ENCODE data around the gene NAALADL2.

The NAALADL2 gene

DNA sequence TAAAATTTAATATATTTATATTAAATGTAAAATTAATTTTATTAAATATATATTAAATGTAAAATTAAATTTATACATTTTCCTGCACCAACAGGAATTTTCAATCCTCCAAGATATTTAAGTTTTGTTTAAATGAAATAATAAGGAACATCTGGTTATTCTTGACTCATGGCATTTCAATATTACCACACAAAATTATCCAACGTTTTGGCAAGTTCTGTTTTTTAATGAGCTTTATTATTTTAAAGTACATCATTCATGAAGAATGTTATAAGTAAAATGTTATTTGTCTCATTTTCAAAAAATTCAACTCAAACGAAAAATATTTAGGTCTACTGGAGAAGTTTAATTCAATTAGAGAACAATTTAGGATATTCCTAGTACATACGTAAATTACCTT, 811.4 kb downstream of the NAALADL2 start:
- no peak for DNase-seq (ENCODE audit: low spot score)

- DNase-seq (ENCODE audit: low spot score) = no peak
Observed at GRCh38 chr3:175672119-175672689, 813.1 kb downstream of the NAALADL2 start.

DNA sequence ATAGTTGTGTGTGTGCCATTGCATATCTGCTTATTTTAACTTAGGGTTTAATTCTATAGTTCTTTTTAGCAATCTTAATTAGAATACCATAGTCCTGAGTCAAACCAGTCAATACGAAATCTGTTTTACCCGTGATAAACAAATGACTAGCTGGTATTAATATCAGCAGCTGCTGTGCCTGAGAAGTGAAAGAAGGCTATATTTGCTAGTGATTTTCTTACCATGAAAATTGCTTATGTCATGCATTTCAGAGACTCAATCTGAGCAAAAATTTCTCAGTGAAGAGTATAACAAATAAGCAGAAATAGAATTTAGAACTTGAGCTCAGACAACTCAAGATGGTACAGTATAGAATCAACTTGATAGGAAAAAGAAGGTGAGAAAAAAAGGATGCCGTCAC, 820.4 kb downstream of the NAALADL2 start:
- DNase-seq (ENCODE audit: low spot score) = no peak

DNA sequence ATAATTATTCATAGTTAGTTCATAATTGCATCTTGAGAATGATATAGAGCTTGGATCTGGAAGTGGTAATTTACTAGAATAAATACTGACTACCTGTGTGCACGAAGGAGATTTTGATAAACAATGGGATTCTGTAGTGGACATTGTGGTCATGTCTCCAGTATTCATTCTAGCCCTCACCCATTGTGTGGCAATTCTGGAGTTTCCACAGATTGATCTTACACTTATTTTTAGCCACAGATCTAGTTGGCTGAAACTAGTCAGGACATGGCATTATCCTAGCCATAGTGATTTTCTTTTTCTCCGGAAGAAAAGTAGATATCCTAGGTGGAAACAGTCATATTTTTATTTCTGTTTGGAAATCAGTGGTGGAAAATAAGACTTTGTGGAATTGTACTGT, 833.1 kb downstream of the NAALADL2 start:
- no peak for DNase-seq (ENCODE audit: low spot score)

DNA sequence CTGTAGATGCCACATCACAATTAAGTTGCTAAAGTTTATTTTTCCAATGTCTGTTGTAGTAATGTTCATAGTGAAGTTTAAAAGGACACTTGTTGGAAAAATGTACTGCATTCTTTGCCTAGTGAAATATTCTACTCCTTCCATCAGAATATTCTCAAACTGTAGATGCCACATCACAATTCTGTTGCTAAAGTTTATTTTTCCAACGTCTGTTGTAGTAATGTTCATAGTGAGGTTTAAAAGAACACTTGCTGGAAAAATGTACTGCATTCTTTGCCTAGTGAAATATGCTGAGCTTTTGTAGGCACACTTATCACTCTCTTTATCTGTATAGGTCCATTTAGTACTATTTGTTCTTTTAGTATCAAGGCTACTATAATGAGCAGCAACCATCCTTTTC, 836.1 kb downstream of the NAALADL2 start:
- no peak for DNase-seq (ENCODE audit: low spot score)

GRCh38 chr3:175702956-175703355, 843.8 kb downstream of the NAALADL2 start:
- no peak for DNase-seq (ENCODE audit: low spot score)

DNA sequence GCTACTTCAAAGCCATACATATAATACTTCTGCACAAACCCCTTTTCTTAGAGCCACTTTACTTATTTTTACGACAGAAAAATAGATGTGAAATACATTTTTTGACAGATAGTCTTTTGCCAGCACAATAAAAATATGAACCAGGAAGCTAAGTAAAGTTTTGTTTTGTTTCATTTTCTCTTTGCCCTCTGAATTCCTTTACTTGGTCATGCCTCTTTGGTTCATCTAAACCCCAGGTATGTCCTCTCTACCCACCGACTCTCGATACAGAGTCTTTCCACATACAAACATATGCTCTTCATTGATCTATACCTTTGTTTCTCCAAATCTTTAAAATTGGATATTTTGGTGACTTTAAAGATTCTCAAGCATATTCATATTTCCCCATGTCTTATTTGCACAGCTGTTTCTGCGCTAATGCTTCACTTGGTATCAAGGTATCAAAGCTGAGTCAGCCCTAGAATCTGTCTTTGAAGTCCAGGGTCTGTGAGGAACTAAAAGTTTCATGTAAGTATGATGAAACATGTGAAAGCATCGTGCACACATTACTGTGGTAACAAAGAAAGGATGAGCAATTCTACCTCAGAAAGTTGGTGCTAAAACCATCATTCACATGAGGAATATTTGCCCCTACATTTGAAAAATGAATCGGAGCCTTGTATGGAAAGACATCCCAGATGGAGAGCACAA, 845.4 kb downstream of the NAALADL2 start:
- DNase-seq (ENCODE audit: low spot score) = no peak

- DNase-seq (ENCODE audit: low spot score) = no peak
Observed at GRCh38 chr3:175713268-175713667, 854.1 kb downstream of the NAALADL2 start.

DNA sequence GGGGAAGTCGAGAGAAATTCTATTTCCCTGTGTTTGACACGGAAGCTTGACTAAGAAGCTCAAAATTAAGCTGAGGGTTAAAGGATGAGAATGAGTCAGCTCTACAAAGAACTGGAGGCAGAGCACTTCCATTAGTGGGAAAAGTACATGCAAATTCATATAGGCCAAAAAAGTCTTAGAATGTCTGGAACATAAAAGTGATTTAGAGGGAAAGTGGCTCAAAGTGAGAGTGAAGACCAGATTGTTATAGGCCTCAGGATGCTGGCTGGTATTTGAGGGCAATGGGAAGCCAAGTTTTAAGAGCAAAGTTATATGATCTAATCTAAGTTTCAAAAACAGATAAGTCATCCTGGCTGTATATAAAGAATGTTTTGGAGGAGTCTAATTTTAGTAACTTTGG, 857.3 kb downstream of the NAALADL2 start:
- no peak for DNase-seq (ENCODE audit: low spot score)

DNA sequence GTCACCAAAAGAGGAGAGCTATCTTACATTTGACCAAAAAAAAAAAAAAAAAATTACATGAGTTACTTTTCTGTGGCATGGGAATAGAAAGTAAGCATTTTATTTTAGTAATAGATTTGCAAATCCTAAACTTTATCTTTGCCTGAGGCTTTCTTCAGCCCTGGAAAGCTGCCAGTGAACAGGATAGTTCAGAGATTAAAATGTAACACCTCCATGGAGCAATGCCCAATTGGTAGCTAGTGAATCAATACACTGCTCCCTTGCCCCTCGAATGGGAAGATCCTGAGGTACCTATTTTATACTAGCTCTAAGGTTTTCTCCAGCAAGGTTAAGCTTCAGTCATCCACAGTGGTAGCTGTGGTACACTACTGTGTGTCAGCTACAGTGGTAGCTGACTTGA, 867.1 kb downstream of the NAALADL2 start:
- no peak for DNase-seq (ENCODE audit: low spot score)

GRCh38 chr3:175728566-175728965, 869.4 kb downstream of the NAALADL2 start:
- DNase-seq (ENCODE audit: low spot score) = no peak

DNA sequence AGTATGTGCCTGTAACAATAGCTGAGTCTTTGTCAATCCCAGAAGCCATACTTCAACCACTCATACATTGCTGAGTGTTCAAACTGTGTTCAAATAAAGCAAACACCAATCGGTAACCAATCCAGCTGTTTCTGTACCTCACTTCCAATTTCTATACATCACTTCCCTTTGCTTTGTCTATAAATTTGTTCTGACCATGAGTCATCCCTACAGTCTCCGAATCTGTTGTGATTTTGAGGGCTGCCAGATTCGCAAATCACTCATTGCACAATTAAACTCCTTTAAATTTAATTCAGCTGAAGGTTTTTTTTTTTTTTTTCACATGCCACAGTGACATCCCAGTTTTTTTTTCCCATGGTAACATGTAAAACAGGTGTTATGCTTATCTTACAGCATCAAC, 870.3 kb downstream of the NAALADL2 start:
- DNase-seq (ENCODE audit: low spot score) = no peak

GRCh38 chr3:175731543-175731942, 872.4 kb downstream of the NAALADL2 start:
- DNase-seq (ENCODE audit: low spot score) = no peak

GRCh38 chr3:175732017-175732416, 872.9 kb downstream of the NAALADL2 start:
- DNase-seq (ENCODE audit: low spot score) = no peak

GRCh38 chr3:175735866-175736265, 876.7 kb downstream of the NAALADL2 start:
- DNase-seq (ENCODE audit: low spot score) = no peak

DNA sequence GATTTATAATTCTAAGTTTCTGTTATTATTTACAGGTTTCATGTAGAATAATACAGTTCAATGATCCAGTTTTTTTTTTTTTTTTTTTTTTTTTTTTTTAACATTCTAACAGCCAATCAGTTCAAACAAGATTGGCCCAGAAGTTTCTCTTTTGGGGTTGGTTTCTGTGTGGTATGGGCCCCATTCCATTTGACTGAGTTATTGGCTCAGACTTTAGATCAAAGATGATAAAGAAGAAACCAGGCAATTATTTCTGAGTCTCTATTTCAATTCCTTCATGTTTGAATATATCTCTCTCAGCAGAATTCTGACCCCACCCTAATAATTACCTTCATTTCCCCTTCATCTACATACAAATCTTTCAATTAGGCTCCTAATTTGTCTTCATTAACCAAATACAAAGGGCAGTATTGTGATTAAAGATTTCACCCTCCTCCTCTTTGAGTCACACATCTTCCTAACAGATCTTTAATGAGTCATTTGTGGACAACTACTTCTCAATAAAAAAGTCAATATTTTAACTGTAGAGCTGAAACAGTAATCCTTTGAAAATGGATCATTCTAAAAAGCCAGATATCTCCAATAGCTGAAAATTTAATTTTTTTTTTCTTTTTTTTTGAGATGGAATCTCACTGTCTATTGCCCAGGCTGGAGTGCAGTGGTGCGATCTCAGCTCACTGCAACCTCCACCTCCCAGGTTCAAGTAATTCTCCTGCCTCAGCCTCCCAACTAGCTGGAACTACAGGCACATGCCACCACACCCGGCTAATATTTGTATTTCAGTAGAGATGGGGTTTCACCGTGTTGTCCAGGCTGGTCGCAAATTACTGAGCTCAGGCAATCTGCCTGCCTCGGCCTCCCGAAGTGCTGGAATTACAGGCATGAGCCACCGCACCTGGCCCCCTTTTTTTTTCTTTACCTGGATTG, 878.8 kb downstream of the NAALADL2 start:
- DNase-seq (ENCODE audit: low spot score) = no peak

DNA sequence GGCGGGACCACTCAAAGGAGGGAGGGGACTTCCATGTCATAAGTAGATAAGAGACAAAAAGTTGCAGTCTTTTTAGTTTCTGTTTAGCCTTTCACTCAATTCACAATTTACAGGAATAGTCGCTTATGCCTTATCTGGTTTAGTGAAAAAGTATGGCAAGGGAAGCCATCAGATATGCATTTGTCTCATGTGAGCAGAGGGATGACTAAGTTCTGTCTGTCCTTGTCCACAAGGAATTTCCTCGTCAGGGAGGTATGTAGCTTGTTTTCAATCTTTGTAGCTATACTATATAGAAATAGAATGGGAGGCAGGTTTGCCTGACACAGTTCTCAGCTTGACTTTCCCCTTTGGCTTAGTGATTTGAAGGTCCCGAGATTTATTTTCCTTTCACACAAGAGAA, 882.8 kb downstream of the NAALADL2 start:
- no peak for DNase-seq (ENCODE audit: low spot score)

DNA sequence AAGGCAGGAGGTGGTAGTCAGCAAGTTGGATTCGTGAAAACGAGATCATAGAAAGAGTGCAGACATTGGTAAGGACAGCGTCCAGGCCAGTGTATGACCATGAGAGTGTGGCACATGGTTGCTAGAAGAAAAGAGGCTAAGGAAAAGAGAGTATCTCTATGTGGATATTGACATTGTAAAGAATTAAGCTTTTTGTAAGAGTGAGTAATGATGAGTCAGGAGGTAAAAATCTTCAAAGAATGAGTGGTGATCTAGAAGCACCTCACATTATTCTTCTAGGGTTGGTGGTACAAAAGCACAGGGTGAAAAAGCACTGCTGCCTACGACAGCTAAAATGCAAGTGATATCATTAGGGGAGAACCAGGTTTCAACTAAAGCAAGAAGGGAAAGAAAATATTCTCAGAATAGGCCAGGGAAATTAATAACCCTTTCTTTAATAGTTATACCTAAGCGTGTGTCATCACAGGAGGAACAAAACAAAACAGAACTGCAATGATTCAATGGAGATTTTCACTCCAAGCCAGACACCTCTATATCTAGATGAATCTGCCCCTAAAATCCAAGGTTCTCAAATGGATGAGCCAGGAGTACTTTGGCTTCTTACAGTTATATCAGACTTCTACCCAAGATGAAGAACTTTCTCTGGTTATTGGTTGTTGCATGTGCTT, 884.7 kb downstream of the NAALADL2 start:
- no peak for DNase-seq (ENCODE audit: low spot score)

GRCh38 chr3:175746308-175746707, 887.2 kb downstream of the NAALADL2 start:
- no peak for DNase-seq (ENCODE audit: low spot score)

DNA sequence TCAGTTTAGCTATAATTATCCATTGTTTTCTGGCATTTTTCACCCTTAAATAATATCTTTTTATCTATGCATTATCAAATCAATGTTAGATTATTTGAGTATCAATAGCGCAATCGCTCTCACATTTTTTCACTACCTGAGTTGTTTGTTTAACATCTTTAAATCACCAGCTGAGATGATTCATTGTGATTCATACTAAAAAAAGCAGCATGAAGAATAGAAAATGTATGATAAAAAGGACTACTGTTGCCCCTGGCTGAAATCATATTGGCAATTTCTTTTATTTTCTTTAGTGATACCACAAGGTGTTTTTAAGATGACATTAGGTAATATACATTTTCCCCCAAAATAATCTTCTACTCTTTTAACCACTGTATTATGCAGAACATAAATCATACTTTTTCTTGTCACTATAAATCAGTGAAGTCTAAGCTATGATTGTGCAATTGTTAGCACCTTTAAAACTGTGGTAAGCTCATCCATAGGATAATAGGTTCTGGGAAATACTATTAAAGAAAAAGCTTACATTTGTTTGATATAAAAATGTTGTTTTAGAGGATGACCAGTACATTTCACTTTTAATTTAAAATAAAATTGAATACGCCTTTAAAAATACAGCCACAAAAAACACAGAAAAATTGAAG, 889.1 kb downstream of the NAALADL2 start:
- no peak for DNase-seq (ENCODE audit: low spot score)

- DNase-seq (ENCODE audit: low spot score) = no peak
Observed at GRCh38 chr3:175749981-175750380, 890.8 kb downstream of the NAALADL2 start.

DNA sequence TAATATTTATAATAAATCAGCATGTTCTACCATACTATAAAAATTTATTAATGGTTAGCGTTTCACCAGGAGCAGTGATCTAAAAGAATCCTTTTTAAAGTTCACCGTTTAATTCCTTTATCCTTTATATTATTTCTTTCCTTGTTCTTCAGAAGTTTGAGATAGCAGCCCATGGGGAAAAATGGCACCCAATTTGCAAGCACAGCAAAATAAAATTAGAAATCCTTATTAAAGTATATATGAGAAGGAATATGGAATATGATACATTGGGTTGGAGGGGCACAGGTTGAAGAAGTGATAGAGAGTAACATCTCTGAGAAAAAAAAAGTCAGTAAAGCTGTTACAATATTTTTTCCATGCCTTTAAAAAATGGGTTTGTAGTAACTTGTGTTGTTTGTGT, 892.0 kb downstream of the NAALADL2 start:
- no peak for DNase-seq (ENCODE audit: low spot score)
